Measurements from ENCODE around the gene OXSR1. TPM values are rescaled to one million over a fixed set of nuclear protein-coding genes. Genes with fewer than 3 reads are reported as not detected.

Gene OXSR1
- total and polyA plus RNA-seq, 2 of the 13 experiments (the other 11 are each of a cell fraction or from before 2014, with no cell fraction given): 27.4 to 32.6 TPM

DNA sequence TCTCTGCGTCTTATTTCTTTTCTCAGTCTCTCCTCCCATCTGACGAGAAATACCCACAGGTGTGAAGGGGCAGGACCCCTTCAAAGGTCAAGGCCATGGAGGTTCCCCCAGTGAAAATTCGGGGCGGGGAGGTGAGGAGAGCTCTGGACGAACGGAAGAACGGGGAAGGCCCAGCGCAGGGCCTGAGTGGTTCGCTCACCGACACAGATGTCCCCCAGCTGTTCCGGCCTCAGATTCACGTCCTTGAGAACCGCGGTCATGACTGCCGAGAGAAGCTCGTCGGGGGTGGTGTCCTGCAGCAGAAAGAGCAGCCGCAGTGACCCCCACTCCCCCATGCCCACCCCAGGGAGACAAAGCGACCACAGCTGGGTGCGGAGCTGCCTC lies 29.0 kb upstream of the OXSR1 start (continued):
- TF ChIP-seq ZNF556 (CRISPR knock-in tag; IDR thresholded peaks at IDR 0.05; ENCODE audit: borderline replicate concordance): no peak
- TF ChIP-seq, protein P1, sequence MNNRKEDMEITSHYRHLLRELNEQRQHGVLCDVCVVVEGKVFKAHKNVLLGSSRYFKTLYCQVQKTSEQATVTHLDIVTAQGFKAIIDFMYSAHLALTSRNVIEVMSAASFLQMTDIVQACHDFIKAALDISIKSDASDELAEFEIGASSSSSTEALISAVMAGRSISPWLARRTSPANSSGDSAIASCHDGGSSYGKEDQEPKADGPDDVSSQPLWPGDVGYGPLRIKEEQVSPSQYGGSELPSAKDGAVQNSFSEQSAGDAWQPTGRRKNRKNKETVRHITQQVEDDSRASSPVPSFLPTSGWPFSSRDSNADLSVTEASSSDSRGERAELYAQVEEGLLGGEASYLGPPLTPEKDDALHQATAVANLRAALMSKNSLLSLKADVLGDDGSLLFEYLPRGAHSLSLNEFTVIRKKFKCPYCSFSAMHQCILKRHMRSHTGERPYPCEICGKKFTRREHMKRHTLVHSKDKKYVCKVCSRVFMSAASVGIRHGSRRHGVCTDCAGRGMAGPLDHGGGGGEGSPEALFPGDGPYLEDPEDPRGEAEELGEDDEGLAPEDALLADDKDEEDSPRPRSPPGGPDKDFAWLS (CRISPR knock-in tag; IDR thresholded peaks at IDR 0.05; ENCODE audit: borderline replicate concordance): no peak
- TF ChIP-seq TRIM22 (IDR thresholded peaks at IDR 0.05): no peak
- TF ChIP-seq ZNF329 (CRISPR knock-in tag; IDR thresholded peaks at IDR 0.05; ENCODE audit: low read depth): no peak
- TF ChIP-seq ZFY (CRISPR knock-in tag; IDR thresholded peaks at IDR 0.05): peak; percentile 17; the same call in 1 of the 2 replicates
- peak; percentile 25 for TF ChIP-seq PHF8 (CRISPR knock-in tag; IDR thresholded peaks at IDR 0.05)
- no peak for TF ChIP-seq HCFC1 (IDR thresholded peaks at IDR 0.05; ENCODE audit: low read depth, low read length)
- TF ChIP-seq ZNF256 (CRISPR knock-in tag; conservative IDR thresholded peaks at IDR 0.05): 0 out of 2 replicates have a peak, but pooled peaks have one; percentile 34
- TF ChIP-seq ATAD3A (CRISPR knock-in tag; IDR thresholded peaks at IDR 0.05): no peak
- TF ChIP-seq U2AF1 (optimal IDR thresholded peaks at IDR 0.05; ENCODE audit: low read depth, low read length): peak; percentile 3
- TF ChIP-seq ARNTL (CRISPR knock-in tag; IDR thresholded peaks at IDR 0.05): no peak
- 0 out of 2 replicates have a peak, but pooled peaks have one; percentile 69 for TF ChIP-seq PAX8 (CRISPR knock-in tag; IDR thresholded peaks at IDR 0.05; ENCODE audit: borderline replicate concordance)
- no peak for TF ChIP-seq AKAP8 (CRISPR knock-in tag; IDR thresholded peaks at IDR 0.05)
- TF ChIP-seq, protein P2, sequence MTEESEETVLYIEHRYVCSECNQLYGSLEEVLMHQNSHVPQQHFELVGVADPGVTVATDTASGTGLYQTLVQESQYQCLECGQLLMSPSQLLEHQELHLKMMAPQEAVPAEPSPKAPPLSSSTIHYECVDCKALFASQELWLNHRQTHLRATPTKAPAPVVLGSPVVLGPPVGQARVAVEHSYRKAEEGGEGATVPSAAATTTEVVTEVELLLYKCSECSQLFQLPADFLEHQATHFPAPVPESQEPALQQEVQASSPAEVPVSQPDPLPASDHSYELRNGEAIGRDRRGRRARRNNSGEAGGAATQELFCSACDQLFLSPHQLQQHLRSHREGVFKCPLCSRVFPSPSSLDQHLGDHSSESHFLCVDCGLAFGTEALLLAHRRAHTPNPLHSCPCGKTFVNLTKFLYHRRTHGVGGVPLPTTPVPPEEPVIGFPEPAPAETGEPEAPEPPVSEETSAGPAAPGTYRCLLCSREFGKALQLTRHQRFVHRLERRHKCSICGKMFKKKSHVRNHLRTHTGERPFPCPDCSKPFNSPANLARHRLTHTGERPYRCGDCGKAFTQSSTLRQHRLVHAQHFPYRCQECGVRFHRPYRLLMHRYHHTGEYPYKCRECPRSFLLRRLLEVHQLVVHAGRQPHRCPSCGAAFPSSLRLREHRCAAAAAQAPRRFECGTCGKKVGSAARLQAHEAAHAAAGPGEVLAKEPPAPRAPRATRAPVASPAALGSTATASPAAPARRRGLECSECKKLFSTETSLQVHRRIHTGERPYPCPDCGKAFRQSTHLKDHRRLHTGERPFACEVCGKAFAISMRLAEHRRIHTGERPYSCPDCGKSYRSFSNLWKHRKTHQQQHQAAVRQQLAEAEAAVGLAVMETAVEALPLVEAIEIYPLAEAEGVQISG (CRISPR knock-in tag; IDR thresholded peaks at IDR 0.05): no peak
- TF ChIP-seq MED8 (CRISPR knock-in tag; IDR thresholded peaks at IDR 0.05; ENCODE audit: insufficient replicate concordance): no peak
- no peak for TF ChIP-seq ZNF598 (CRISPR knock-in tag; IDR thresholded peaks at IDR 0.05; ENCODE audit: borderline replicate concordance)
- no peak for TF ChIP-seq YEATS4 (CRISPR knock-in tag; IDR thresholded peaks at IDR 0.05; ENCODE audit: borderline replicate concordance)
- no peak for TF ChIP-seq ZBED4 (CRISPR knock-in tag; IDR thresholded peaks at IDR 0.05; ENCODE audit: borderline replicate concordance)
- TF ChIP-seq, protein P3, sequence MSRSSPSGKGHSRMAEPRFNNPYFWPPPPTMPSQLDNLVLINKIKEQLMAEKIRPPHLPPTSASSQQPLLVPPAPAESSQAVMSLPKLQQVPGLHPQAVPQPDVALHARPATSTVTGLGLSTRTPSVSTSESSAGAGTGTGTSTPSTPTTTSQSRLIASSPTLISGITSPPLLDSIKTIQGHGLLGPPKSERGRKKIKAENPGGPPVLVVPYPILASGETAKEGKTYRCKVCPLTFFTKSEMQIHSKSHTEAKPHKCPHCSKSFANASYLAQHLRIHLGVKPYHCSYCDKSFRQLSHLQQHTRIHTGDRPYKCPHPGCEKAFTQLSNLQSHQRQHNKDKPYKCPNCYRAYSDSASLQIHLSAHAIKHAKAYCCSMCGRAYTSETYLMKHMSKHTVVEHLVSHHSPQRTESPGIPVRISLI (CRISPR knock-in tag; IDR thresholded peaks at IDR 0.05; ENCODE audit: borderline replicate concordance): no peak
- 0 out of 2 replicates have a peak, but pooled peaks have one; percentile 37 for TF ChIP-seq ZNF678 (CRISPR knock-in tag; IDR thresholded peaks at IDR 0.05)
